ENCODE measurements around the gene TMEM269. TPM values are rescaled to one million over a fixed set of nuclear protein-coding genes. Genes with fewer than 3 reads are reported as not detected.

TMEM269 gene
- total and polyA plus RNA-seq, 4 experiments from 2014 or later = 0.35 to 0.36 TPM; not detected in 2

DNA sequence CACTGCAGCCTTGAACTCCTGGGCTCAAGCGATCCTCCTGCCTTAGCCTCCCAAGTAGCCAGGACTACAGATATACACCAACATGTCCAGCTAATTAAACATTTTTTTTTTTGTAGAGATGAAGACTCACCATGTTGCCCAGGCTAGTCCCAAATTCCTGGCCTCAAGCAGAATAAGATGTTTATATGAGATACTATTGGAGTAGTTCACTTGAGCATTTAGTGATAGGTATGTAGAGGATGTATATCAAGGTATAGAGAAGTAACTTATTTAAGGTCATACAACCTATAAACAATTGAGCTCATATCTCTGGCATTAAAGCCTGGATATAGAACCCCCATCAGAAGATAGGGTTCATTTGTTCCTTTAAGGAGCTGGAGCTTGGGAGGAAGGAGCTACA, 4.6 kb upstream of the TMEM269 start:
- ChIA-PET POLR2A (ENCODE audit: partially characterized antibody) (interaction anchor here (1.1 to 1.2 kb wide), 3 partner anchors 14 to 293 kb away, joined by 3 to 4 read pairs (median 4); partner anchors contain the start of genes ERMAP and P3H1), CTCF (ENCODE audit: partially characterized antibody) (interaction anchor here (0.6 to 3.8 kb wide), 5 partner anchors 13 to 293 kb away, joined by 3 to 21 read pairs (median 4); partner anchors contain the start of genes C1orf50 and P3H1)
- H3K27me3 Mint-ChIP-seq = no peaks in the 10 kb centered on the region
- Histone ChIP-seq H3K4me3 (ENCODE audit: low read length in 2 of 2) (no peak overlapping the region), H3K9me3 (ENCODE audit: control insufficient read depth in 1 of 2, low read length in 2 of 2) (no peaks in the 10 kb centered on the region), H3K4me1 (ENCODE audit: insufficient read depth, low read length) (peaks cover 6% of the 10 kb centered on the region), H3K27ac (ENCODE audit: low read depth, low read length) (no peak overlapping the region), H3K27me3 (ENCODE audit: insufficient read depth, low read length) (no peaks in the 10 kb centered on the region), H3K36me3 (ENCODE audit: insufficient read depth, low read length) (peaks cover 25% of the 10 kb centered on the region)
- peak overlapping the region in 1 of 7 donors; percentile 53 for H3K27ac Mint-ChIP-seq
- H3K4me1 Mint-ChIP-seq = peaks cover 3 to 15% (median 5%) of the 10 kb centered on the region in 4 donors
- H3K4me3 Mint-ChIP-seq = no peak overlapping the region
- H3K9me3 Mint-ChIP-seq = peaks cover 0 to 2% (median 0%) of the 10 kb centered on the region in 8 donors
- DNase-seq = no peak
- intact Hi-C loops (cut with micrococcal nuclease) = no loop called here
- H3K36me3 Mint-ChIP-seq = peaks cover 38 to 62% of the 10 kb centered on the region in 2 donors

DNA sequence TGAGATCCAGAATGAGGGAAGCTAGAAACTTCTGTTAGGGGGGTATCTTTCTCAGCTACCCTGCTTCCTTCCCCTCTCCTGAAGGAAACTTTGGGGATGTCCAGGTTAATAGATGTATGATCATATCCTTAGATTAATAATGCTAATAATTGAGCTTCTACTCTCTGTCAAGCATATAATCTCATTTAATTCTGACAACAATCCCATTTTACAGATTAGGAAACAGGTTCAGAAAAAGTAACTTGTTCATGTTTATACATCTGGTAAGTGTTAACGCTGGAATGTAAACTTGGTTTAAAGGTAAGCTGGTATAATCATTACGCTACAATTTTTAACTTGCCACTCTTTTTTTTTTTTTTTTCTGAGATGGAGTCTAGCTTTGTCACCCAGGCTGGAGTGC, 1.7 kb upstream of the TMEM269 start:
- ChIA-PET CTCF (ENCODE audit: partially characterized antibody) (interaction anchor here (0.5 to 2.6 kb wide), 7 partner anchors 13 to 290 kb away, joined by 3 to 12 read pairs (median 4); partner anchors contain the start of genes C1orf50 and P3H1), POLR2A (ENCODE audit: partially characterized antibody) (interaction anchor here (1.6 to 2.2 kb wide), 3 partner anchors 10 to 34 kb away, joined by 3 to 10 read pairs (median 4); partner anchors contain the start of genes C1orf50, ERMAP, P3H1 and SVBP)
- intact Hi-C loops (cut with micrococcal nuclease) = no loop called here

DNA sequence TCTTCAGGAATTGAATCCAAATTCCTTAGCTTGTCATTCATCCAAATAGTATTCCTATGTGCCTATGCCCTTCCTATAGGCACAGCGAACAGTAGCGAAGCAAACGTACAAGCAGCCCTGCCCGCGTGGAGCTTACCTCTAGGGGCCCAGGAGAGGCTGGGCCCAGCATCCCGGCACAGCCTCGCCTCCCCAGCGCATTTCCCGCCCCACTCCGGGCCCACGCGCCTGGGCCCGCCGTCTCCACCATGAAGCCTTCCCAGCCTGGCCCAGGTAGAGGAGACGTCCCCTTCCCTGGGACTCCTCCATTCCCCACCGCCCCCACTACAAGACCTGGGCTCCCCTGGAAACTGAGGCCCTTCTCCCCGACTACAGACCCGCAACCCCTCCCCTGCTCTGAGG, 245 bp upstream of the TMEM269 start:
- Mint-ChIP-seq H3K4me3 (peak overlapping the region in 6 of 8 donors; percentile 33 to 94 (median 61)), H3K27me3 (no peaks in the 10 kb centered on the region), H3K36me3 (peaks cover 15 to 25% of the 10 kb centered on the region in 2 donors), H3K9me3 (peaks cover 0 to 2% (median 0%) of the 10 kb centered on the region in 8 donors), H3K4me1 (peaks cover 8 to 23% (median 13%) of the 10 kb centered on the region in 4 donors), H3K27ac (peak overlapping the region in 4 of 7 donors; percentile 6 to 88 (median 48))
- intact Hi-C loops (cut with micrococcal nuclease) = no loop called here
- CTCF ChIA-PET (ENCODE audit: partially characterized antibody) = interaction anchor here (1.5 to 2.6 kb wide), 2 partner anchors 38 to 288 kb away, joined by 4 to 12 read pairs; no protein-coding TSS in a partner anchor
- Histone ChIP-seq H3K4me3 (ENCODE audit: low read length in 2 of 2) (no peak overlapping the region), H3K36me3 (ENCODE audit: insufficient read depth, low read length) (peaks cover 3% of the 10 kb centered on the region), H3K4me1 (ENCODE audit: insufficient read depth, low read length) (peaks cover 14% of the 10 kb centered on the region), H3K27ac (ENCODE audit: low read depth, low read length) (no peak overlapping the region), H3K9me3 (ENCODE audit: control insufficient read depth in 1 of 2, low read length in 2 of 2) (no peaks in the 10 kb centered on the region), H3K27me3 (ENCODE audit: insufficient read depth, low read length) (no peaks in the 10 kb centered on the region)
- POLR2A ChIA-PET (ENCODE audit: partially characterized antibody) = interaction anchor here (0.6 to 2.9 kb wide), 4 partner anchors 18 to 103 kb away, joined by 3 to 16 read pairs (median 7); partner anchors contain the start of genes C1orf50, ERMAP, P3H1 and SVBP
- no peak for DNase-seq

More for the DNA sequence above, 1.7 kb upstream of the TMEM269 start:
- peaks cover 10% of the 10 kb centered on the region for H3K36me3 ChIP-seq (ENCODE audit: insufficient read depth, low read length)
- no peak overlapping the region for H3K27ac Mint-ChIP-seq
- peaks cover 0 to 2% (median 0%) of the 10 kb centered on the region in 8 donors for H3K9me3 Mint-ChIP-seq
- no peak overlapping the region for H3K4me3 ChIP-seq (ENCODE audit: low read length in 2 of 2)
- no peak for DNase-seq
- H3K9me3 ChIP-seq (ENCODE audit: control insufficient read depth in 1 of 2, low read length in 2 of 2) = no peaks in the 10 kb centered on the region
- H3K4me3 Mint-ChIP-seq = no peak overlapping the region
- peaks cover 8 to 24% (median 13%) of the 10 kb centered on the region in 4 donors for H3K4me1 Mint-ChIP-seq
- no peaks in the 10 kb centered on the region for H3K27me3 ChIP-seq (ENCODE audit: insufficient read depth, low read length)
- peaks cover 14% of the 10 kb centered on the region for H3K4me1 ChIP-seq (ENCODE audit: insufficient read depth, low read length)
- H3K27me3 Mint-ChIP-seq = no peaks in the 10 kb centered on the region
- H3K27ac ChIP-seq (ENCODE audit: low read depth, low read length) = no peak overlapping the region
- H3K36me3 Mint-ChIP-seq = peaks cover 22 to 36% of the 10 kb centered on the region in 2 donors

DNA sequence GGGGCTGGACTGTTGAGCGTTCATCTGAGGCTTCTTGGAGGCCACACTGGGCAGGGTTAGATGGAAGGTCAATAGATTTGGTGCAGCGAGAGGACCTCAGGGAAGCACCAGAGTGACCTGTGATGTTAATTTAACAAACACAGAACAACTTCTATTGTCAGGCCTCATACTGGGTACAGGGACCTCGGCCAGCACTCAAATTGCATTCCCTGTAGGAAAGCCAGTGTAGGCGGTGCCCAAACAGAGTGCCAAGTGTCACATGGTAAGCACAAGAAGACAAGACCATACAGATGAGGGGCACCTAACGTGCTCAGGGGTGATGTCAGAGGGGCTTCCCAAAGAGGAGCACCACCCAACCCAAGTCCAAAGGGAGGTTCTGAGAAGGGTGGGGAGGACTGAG, 1.3 kb downstream of the TMEM269 start:
- intact Hi-C loops (cut with micrococcal nuclease) = no loop called here
- Mint-ChIP-seq H3K27ac (peak overlapping the region in 4 of 7 donors; percentile 21 to 90 (median 56)), H3K27me3 (no peaks in the 10 kb centered on the region), H3K4me1 (peaks cover 8 to 23% (median 13%) of the 10 kb centered on the region in 4 donors), H3K4me3 (peak overlapping the region in 7 of 8 donors; percentile 85 to 94 (median 89)), H3K9me3 (peaks cover 0 to 2% (median 0%) of the 10 kb centered on the region in 8 donors), H3K36me3 (peaks cover 8 to 10% of the 10 kb centered on the region in 2 donors)
- ChIA-PET POLR2A (ENCODE audit: partially characterized antibody) (interaction anchor here (1.6 to 2.9 kb wide), 2 partner anchors 19 to 21 kb away, joined by 4 to 16 read pairs; partner anchors contain the start of genes C1orf50 and P3H1), CTCF (ENCODE audit: partially characterized antibody) (interaction anchor here (1.5 kb wide), 1 partner anchor 40 kb away, joined by 4 read pairs; no protein-coding TSS in a partner anchor)
- no peak for DNase-seq
- H3K9me3 ChIP-seq (ENCODE audit: control insufficient read depth in 1 of 2, low read length in 2 of 2) = no peaks in the 10 kb centered on the region
- H3K36me3 ChIP-seq (ENCODE audit: insufficient read depth, low read length) = no peaks in the 10 kb centered on the region
- H3K27ac ChIP-seq (ENCODE audit: low read depth, low read length) = no peak overlapping the region
- no peaks in the 10 kb centered on the region for H3K27me3 ChIP-seq (ENCODE audit: insufficient read depth, low read length)
- no peak overlapping the region for H3K4me3 ChIP-seq (ENCODE audit: low read length in 2 of 2)
- H3K4me1 ChIP-seq (ENCODE audit: insufficient read depth, low read length) = peaks cover 14% of the 10 kb centered on the region

DNA sequence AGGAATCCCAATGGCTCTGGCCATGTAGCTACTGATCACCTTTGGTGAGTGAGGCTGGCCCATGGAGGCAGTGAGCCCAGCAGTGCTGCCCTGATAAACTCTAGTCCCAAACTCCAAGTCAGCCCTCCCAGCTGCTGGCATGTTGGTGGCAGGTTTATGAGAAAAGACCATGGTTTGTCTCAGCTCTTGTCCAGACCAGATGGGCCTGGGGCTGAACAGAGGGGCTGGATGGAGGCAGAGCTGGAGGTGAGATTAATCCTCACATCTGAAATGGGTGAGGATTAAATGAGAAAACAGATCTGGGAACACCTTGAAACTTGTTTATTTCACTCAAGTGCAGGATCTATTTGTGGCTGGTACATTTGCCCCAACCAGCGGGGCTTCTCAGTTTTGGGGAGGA, 3.2 kb downstream of the TMEM269 start:
- Histone ChIP-seq H3K4me1 (ENCODE audit: insufficient read depth, low read length) (peaks cover 14% of the 10 kb centered on the region), H3K4me3 (ENCODE audit: low read length in 2 of 2) (no peak overlapping the region), H3K9me3 (ENCODE audit: control insufficient read depth in 1 of 2, low read length in 2 of 2) (no peaks in the 10 kb centered on the region), H3K27me3 (ENCODE audit: insufficient read depth, low read length) (no peaks in the 10 kb centered on the region), H3K27ac (ENCODE audit: low read depth, low read length) (no peak overlapping the region), H3K36me3 (ENCODE audit: insufficient read depth, low read length) (no peaks in the 10 kb centered on the region)
- H3K27me3 Mint-ChIP-seq = no peaks in the 10 kb centered on the region
- DNase-seq = no peak
- H3K9me3 Mint-ChIP-seq = no peaks in the 10 kb centered on the region
- peak overlapping the region in 1 of 7 donors; percentile 19 for H3K27ac Mint-ChIP-seq
- H3K4me1 Mint-ChIP-seq = peaks cover 7 to 23% (median 12%) of the 10 kb centered on the region in 4 donors
- peak overlapping the region in 1 of 8 donors; percentile 6 for H3K4me3 Mint-ChIP-seq
- ChIA-PET POLR2A (ENCODE audit: partially characterized antibody) (no interaction called here), CTCF (ENCODE audit: partially characterized antibody) (no interaction called here)
- peaks cover 3% of the 10 kb centered on the region in 2 donors for H3K36me3 Mint-ChIP-seq
- intact Hi-C loops (cut with micrococcal nuclease) = no loop called here

DNA sequence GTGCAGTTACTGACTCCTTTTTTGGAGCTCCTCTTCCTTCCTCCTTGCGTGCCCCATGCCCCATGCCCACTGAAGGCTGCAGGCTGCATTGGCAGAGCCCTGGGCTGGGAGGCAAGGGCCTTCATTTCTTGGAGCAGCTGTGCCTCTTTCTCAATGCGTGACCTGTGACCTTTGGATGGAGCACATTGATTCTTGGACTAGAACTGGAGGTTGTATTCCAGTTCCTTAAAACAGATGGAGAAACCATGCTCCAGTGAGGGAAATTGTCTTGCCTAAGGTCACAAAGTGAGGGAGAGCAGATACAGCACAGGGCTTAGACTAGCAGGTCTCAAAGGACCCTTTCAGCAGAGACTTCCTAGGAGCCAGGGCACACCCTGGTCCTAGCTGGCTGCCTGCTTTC, 9.0 kb downstream of the TMEM269 start:
- Histone ChIP-seq H3K4me1 (ENCODE audit: insufficient read depth, low read length) (no peaks in the 10 kb centered on the region), H3K27ac (ENCODE audit: low read depth, low read length) (no peak overlapping the region), H3K4me3 (ENCODE audit: low read length in 2 of 2) (no peak overlapping the region), H3K36me3 (ENCODE audit: insufficient read depth, low read length) (no peaks in the 10 kb centered on the region), H3K9me3 (ENCODE audit: control insufficient read depth in 1 of 2, low read length in 2 of 2) (no peaks in the 10 kb centered on the region), H3K27me3 (ENCODE audit: insufficient read depth, low read length) (no peaks in the 10 kb centered on the region)
- CTCF ChIA-PET (ENCODE audit: partially characterized antibody) = no interaction called here
- Mint-ChIP-seq H3K27ac (no peak overlapping the region), H3K4me1 (no peaks in the 10 kb centered on the region), H3K27me3 (peaks cover 0 to 2% of the 10 kb centered on the region in 2 donors), H3K36me3 (no peaks in the 10 kb centered on the region), H3K9me3 (no peaks in the 10 kb centered on the region), H3K4me3 (no peak overlapping the region)
- DNase-seq = no peak
- POLR2A ChIA-PET (ENCODE audit: partially characterized antibody) = interaction anchor here (1.0 kb wide), 1 partner anchor 23 kb away, joined by 4 read pairs; the partner anchor contains the start of gene ERMAP
- intact Hi-C loops (cut with micrococcal nuclease) = no loop called here

DNA sequence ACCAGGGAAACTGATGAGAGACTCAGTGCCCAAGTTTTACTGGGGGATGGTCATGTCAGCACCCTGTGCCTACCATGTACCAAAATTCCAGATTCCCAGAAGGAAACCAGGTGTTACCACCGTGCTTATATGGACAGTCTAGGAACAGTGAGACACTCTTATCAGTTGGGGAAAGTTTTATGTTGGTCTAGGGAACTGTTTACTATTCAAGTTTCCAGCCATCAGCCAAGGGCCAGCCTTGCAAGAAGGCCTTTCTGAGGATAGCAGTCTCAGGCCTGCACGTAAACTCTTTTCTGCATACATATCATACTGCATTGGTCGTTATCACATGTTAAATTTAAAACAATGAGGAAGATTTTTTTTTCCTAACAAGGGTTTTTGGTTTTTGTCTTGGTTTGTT, 12.6 kb downstream of the TMEM269 start:
- H3K27me3 Mint-ChIP-seq = peaks cover 0 to 2% of the 10 kb centered on the region in 2 donors
- H3K36me3 Mint-ChIP-seq = no peaks in the 10 kb centered on the region
- H3K27me3 ChIP-seq (ENCODE audit: insufficient read depth, low read length) = no peaks in the 10 kb centered on the region
- POLR2A ChIA-PET (ENCODE audit: partially characterized antibody) = no interaction called here
- H3K27ac ChIP-seq (ENCODE audit: low read depth, low read length) = no peak overlapping the region
- no peak overlapping the region for H3K27ac Mint-ChIP-seq
- DNase-seq = no peak
- no peaks in the 10 kb centered on the region for H3K4me1 Mint-ChIP-seq
- no peaks in the 10 kb centered on the region for H3K9me3 Mint-ChIP-seq
- CTCF ChIA-PET (ENCODE audit: partially characterized antibody) = interaction anchor here (1.5 kb wide), 1 partner anchor 15 kb away, joined by 3 read pairs; no protein-coding TSS in a partner anchor
- no peak overlapping the region for H3K4me3 Mint-ChIP-seq
- H3K9me3 ChIP-seq (ENCODE audit: control insufficient read depth in 1 of 2, low read length in 2 of 2) = no peaks in the 10 kb centered on the region
- H3K4me1 ChIP-seq (ENCODE audit: insufficient read depth, low read length) = no peaks in the 10 kb centered on the region
- H3K36me3 ChIP-seq (ENCODE audit: insufficient read depth, low read length) = no peaks in the 10 kb centered on the region
- no peak overlapping the region for H3K4me3 ChIP-seq (ENCODE audit: low read length in 2 of 2)
- intact Hi-C loops (cut with micrococcal nuclease) = no loop called here

All from CD4-positive, alpha-beta memory T cell (primary cell).